ENCODE data around the gene OSBPL5.

OSBPL5 gene

GRCh38 chr11:3163241-3163981 is 1.7 kb downstream of the OSBPL5 start:
- DNase-seq: no peak

- no peak for DNase-seq
These were observed 2.5 kb downstream of the OSBPL5 start for GRCh38 chr11:3162410-3163240.

- DNase-seq: no peak
These were observed 3.2 kb downstream of the OSBPL5 start for GRCh38 chr11:3161720-3162409.

- DNase-seq: no peak
These were observed 3.8 kb downstream of the OSBPL5 start for GRCh38 chr11:3161309-3161708.

GRCh38 chr11:3160252-3161031 is 4.7 kb downstream of the OSBPL5 start:
- peak; percentile 54 to 81 (median 68) for DNase-seq

- DNase-seq: peak in 1 of 3 experiments; percentile 7
These were observed 5.6 kb downstream of the OSBPL5 start for GRCh38 chr11:3159296-3160190.

- no peak for DNase-seq
These were observed 6.3 kb downstream of the OSBPL5 start for GRCh38 chr11:3158821-3159220.

GRCh38 chr11:3158131-3158591 is 6.9 kb downstream of the OSBPL5 start:
- no peak for DNase-seq

- no peak for DNase-seq
These were observed 7.6 kb downstream of the OSBPL5 start for GRCh38 chr11:3157381-3158130.

- no peak for DNase-seq
These were observed 8.3 kb downstream of the OSBPL5 start for GRCh38 chr11:3156661-3157311.

GRCh38 chr11:3156282-3156660 is 8.8 kb downstream of the OSBPL5 start:
- DNase-seq: no peak

GRCh38 chr11:3155691-3156258 is 9.3 kb downstream of the OSBPL5 start:
- no peak for DNase-seq

- no peak for DNase-seq
These were observed 9.9 kb downstream of the OSBPL5 start for GRCh38 chr11:3155216-3155615.

- peak in 1 of 3 experiments; percentile 32 for DNase-seq
These were observed 11.0 kb downstream of the OSBPL5 start for GRCh38 chr11:3154001-3154599.

GRCh38 chr11:3153291-3153861 is 11.7 kb downstream of the OSBPL5 start:
- no peak for DNase-seq

GRCh38 chr11:3152471-3153110 is 12.5 kb downstream of the OSBPL5 start:
- DNase-seq: no peak

- DNase-seq: no peak
These were observed 14.4 kb downstream of the OSBPL5 start for GRCh38 chr11:3150726-3151125.

- no peak for DNase-seq
These were observed 15.3 kb downstream of the OSBPL5 start for GRCh38 chr11:3149852-3150188.
